Measurements from ENCODE around the gene OR2T10. TPM values are rescaled to one million over a fixed set of nuclear protein-coding genes. Genes with fewer than 3 reads are reported as not detected.
"Not testable (repeated sequence)": the region's sequence is repeated elsewhere in the genome, so short reads cannot be mapped to it uniquely, and the experiment has no call there.

The OR2T10 gene
- total and polyA plus RNA-seq, 2 experiments from 2014 or later = not detected

DNA sequence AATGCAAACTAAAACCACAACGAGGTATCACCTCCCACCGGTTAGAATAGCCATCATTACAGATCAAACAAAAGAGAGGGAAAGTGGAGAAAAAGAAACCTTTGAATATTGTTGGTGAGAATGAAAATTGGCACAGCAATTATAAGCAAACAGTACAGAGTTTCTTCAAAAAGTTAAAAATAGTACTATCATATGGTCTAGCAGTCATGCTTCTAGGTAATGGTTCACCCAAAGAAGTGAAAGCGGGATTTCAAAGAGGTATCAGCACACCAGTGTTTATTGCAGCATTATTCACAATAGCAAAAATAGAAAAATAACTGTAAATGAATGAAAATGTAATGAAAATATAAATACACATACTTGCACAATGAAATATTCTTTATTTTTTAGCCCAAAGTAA, 8.2 kb downstream of the OR2T10 start:
- no peak overlapping the region for H2AFZ ChIP-seq
- DNase-seq (ENCODE audit: low spot score) = no peak
- H3K36me3 ChIP-seq (replicated peaks; ENCODE audit: insufficient read depth, low read depth) = no peaks in the 10 kb centered on the region
- TF ChIP-seq EZH2 (IDR thresholded peaks at IDR 0.05; ENCODE audit: borderline replicate concordance) (no peak), EZH2phosphoT487 (IDR thresholded peaks at IDR 0.05; ENCODE audit: low read depth, severe bottlenecking, unreplicated experiment) (no peak)
- TF ChIP-seq, protein P1, sequence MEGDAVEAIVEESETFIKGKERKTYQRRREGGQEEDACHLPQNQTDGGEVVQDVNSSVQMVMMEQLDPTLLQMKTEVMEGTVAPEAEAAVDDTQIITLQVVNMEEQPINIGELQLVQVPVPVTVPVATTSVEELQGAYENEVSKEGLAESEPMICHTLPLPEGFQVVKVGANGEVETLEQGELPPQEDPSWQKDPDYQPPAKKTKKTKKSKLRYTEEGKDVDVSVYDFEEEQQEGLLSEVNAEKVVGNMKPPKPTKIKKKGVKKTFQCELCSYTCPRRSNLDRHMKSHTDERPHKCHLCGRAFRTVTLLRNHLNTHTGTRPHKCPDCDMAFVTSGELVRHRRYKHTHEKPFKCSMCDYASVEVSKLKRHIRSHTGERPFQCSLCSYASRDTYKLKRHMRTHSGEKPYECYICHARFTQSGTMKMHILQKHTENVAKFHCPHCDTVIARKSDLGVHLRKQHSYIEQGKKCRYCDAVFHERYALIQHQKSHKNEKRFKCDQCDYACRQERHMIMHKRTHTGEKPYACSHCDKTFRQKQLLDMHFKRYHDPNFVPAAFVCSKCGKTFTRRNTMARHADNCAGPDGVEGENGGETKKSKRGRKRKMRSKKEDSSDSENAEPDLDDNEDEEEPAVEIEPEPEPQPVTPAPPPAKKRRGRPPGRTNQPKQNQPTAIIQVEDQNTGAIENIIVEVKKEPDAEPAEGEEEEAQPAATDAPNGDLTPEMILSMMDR (IDR thresholded peaks at IDR 0.05; ENCODE audit: poor library complexity) = no peak
- WGBS (ENCODE audit: low lambda C conversion rate, missing lambda C conversion rate) = 76% methylated on average over 3 of the region's 3 CpGs
- no peak overlapping the region for H3K27ac ChIP-seq
- no peaks in the 10 kb centered on the region for H3K4me1 ChIP-seq (ENCODE audit: insufficient read depth)
- no peaks in the 10 kb centered on the region for H3K9me2 ChIP-seq (replicated peaks; ENCODE audit: insufficient read depth)
- no peak overlapping the region for H3K4me3 ChIP-seq
- H4K20me1 ChIP-seq (ENCODE audit: insufficient read depth, poor library complexity, severe bottlenecking) = no peaks in the 10 kb centered on the region
- peaks cover 2% of the 10 kb centered on the region for H3K9me3 ChIP-seq (ENCODE audit: low read depth)
- H3K79me2 ChIP-seq = no peaks in the 10 kb centered on the region
- H3K4me2 ChIP-seq = no peak overlapping the region
- no peaks in the 10 kb centered on the region for H3K27me3 ChIP-seq

DNA sequence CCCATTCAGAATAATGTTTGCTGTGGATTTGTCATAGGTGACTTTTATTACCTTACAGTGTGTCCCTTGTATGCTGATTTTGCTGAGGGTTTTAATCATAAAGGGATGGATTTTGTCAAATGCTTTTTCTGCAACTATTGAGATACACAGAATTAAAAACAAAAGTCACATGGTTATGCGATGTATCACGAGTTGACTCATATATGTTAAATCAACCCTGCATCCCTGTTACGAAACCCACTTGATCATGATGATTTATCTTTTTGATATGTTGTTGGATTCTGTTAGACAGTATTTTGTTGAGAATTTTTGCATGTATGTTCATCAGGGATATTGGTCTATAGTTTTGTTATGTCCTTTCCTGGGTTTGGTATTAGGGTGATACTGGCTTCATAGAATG, 12.2 kb downstream of the OR2T10 start:
- H3K79me2 ChIP-seq = no peaks in the 10 kb centered on the region
- no peak for TF ChIP-seq EZH2phosphoT487 (IDR thresholded peaks at IDR 0.05; ENCODE audit: low read depth, severe bottlenecking, unreplicated experiment)
- TF ChIP-seq, protein P1 (IDR thresholded peaks at IDR 0.05; ENCODE audit: poor library complexity) = no peak
- TF ChIP-seq EZH2 (IDR thresholded peaks at IDR 0.05; ENCODE audit: borderline replicate concordance) = no peak
- H4K20me1 ChIP-seq (ENCODE audit: insufficient read depth, poor library complexity, severe bottlenecking) = no peaks in the 10 kb centered on the region
- H3K4me1 ChIP-seq (ENCODE audit: insufficient read depth) = no peaks in the 10 kb centered on the region
- H3K27ac ChIP-seq = no peak overlapping the region
- no peaks in the 10 kb centered on the region for H3K36me3 ChIP-seq (replicated peaks; ENCODE audit: insufficient read depth, low read depth)
- H3K9me2 ChIP-seq (replicated peaks; ENCODE audit: insufficient read depth) = no peaks in the 10 kb centered on the region
- no peak for DNase-seq (ENCODE audit: low spot score)
- no peaks in the 10 kb centered on the region for H3K27me3 ChIP-seq
- H3K9me3 ChIP-seq (ENCODE audit: low read depth) = no peaks in the 10 kb centered on the region
- 85% methylated on average over 3 of the region's 3 CpGs for WGBS (ENCODE audit: low lambda C conversion rate, missing lambda C conversion rate)
- H3K4me2 ChIP-seq = no peak overlapping the region
- H3K4me3 ChIP-seq = no peak overlapping the region
- H2AFZ ChIP-seq = no peak overlapping the region

DNA sequence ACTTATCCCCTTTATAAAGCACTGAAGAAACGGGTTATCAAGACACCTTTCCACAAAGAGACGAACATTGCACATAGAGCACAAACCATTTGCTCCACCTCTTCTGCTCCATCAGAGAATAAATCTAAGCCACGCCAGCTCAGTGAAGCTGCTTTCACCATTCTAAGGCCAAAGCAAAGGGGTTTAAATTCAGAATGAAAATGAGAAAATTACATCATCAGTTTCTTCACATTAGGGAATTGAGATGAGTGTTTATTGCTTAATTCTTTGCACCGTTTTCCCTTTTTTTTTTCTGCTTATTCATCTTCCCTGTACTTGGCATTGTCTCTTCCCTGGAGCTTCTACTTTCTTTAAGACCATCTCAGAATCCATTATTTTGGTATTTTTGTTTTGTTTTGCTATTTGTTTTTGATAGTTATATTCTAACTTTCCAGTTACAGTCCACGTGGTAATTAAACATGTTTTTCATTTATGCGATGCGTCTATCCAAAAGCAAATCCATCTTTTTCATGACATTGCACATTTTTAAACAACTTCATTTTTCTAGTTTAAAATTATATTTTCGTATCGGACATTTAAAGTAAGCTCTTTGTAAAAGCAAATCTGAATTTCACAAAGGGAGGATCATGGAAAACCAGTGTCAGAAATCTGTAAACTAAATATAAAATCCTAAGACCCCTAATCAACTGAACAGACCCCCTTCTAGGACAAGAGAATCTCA, 21.1 kb downstream of the OR2T10 start:
- WGBS (ENCODE audit: low lambda C conversion rate, missing lambda C conversion rate) = 70% methylated on average over 9 of the region's 9 CpGs
- no peaks in the 10 kb centered on the region for H3K36me3 ChIP-seq (replicated peaks; ENCODE audit: insufficient read depth, low read depth)
- TF ChIP-seq, protein P1 (IDR thresholded peaks at IDR 0.05; ENCODE audit: poor library complexity) = no peak
- no peak for TF ChIP-seq EZH2phosphoT487 (IDR thresholded peaks at IDR 0.05; ENCODE audit: low read depth, severe bottlenecking, unreplicated experiment)
- no peak for TF ChIP-seq EZH2 (IDR thresholded peaks at IDR 0.05; ENCODE audit: borderline replicate concordance)

DNA sequence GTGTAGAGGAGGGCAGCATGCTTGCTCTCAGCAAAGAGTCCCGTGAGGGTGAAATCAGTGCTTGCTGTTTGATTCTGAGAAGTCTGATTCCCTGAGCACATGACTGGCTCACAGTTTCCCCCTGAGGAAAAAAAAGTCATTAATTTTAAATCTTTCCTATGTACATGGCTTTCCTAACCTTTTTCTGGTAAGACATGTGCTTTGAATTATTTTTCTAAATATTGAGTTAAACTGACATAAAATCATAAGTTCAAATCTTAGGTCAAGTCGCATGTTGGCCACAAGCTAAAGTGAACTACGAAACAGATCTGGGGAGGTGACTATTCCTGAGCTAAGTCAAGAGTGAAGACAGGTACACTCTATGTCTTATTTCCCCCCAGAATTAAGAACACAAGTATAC, 22.8 kb downstream of the OR2T10 start, which contains the start of gene OR2T34:
TSS of gene OR2T34 (minus strand) at position 101 of the 400 bp plus-strand sequence. CDS start at position 101, 0 bp downstream.
- not testable (repeated sequence) for H3K9me2 ChIP-seq (replicated peaks; ENCODE audit: insufficient read depth); H3K4me3 ChIP-seq; H3K79me2 ChIP-seq; H3K4me1 ChIP-seq (ENCODE audit: insufficient read depth); H3K27ac ChIP-seq; H3K27me3 ChIP-seq; H3K4me2 ChIP-seq; DNase-seq (ENCODE audit: low spot score); H3K36me3 ChIP-seq (replicated peaks; ENCODE audit: insufficient read depth, low read depth); H4K20me1 ChIP-seq (ENCODE audit: insufficient read depth, poor library complexity, severe bottlenecking); H2AFZ ChIP-seq; H3K9me3 ChIP-seq (ENCODE audit: low read depth)
- WGBS (ENCODE audit: low lambda C conversion rate, missing lambda C conversion rate) = 75% methylated on average over 3 of the region's 3 CpGs

More for the DNA sequence above, 21.1 kb downstream of the OR2T10 start:
- Histone ChIP-seq H3K4me1 (ENCODE audit: insufficient read depth) (no peaks in the 10 kb centered on the region), H3K4me3 (no peak overlapping the region), H3K4me2 (no peak overlapping the region), H2AFZ (no peak overlapping the region), H3K27me3 (no peaks in the 10 kb centered on the region), H4K20me1 (ENCODE audit: insufficient read depth, poor library complexity, severe bottlenecking) (no peaks in the 10 kb centered on the region), H3K9me2 (replicated peaks; ENCODE audit: insufficient read depth) (no peaks in the 10 kb centered on the region), H3K79me2 (no peaks in the 10 kb centered on the region), H3K27ac (no peak overlapping the region), H3K9me3 (ENCODE audit: low read depth) (no peaks in the 10 kb centered on the region)
- DNase-seq (ENCODE audit: low spot score) = no peak

DNA sequence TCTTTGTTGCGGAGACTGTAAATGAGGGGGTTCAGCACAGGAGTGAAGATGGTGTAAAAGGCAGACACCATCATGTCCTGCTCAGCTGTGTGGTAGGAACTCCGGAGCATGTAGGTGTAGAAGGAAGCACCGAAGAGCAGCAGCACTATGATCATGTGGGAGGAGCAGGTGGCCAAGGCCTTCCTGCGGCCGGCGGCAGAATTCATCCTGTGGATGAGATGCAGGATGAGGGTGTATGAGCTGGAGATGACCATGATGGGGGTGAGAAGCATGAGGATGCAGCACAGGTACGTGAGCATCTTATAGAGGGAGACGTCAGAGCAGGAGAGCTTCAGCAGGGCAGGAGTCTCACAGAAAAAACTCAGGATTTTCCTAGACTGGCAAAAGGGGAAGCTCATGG, 23.6 kb downstream of the OR2T10 start:
- H3K9me3 ChIP-seq (ENCODE audit: low read depth); H3K4me1 ChIP-seq (ENCODE audit: insufficient read depth); H3K4me2 ChIP-seq; H3K4me3 ChIP-seq; H2AFZ ChIP-seq; H3K36me3 ChIP-seq (replicated peaks; ENCODE audit: insufficient read depth, low read depth); DNase-seq (ENCODE audit: low spot score); H3K79me2 ChIP-seq; H3K9me2 ChIP-seq (replicated peaks; ENCODE audit: insufficient read depth); H3K27me3 ChIP-seq; H3K27ac ChIP-seq; H4K20me1 ChIP-seq (ENCODE audit: insufficient read depth, poor library complexity, severe bottlenecking): not testable (repeated sequence)
- 80% methylated on average over 5 of the region's 8 CpGs for WGBS (ENCODE audit: low lambda C conversion rate, missing lambda C conversion rate)

DNA sequence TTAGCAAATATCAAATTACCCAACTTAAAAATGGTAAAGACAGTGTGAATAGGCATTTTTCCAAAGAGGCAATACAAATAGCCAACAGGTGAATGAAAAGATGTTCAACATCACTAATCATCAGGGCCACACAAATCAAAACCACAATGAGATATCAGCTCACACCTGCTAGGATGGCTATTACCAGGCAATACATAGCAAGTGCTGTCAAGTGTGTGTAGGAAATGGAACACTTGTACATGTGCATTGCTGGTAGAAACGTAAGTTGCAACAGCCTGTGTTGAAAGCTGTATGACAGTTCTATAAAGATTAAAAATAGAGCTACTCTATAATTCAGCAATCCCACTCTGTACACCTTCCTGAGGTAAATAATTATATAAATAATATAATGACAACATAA, 25.5 kb downstream of the OR2T10 start:
- H3K9me3 ChIP-seq (ENCODE audit: low read depth); H2AFZ ChIP-seq; H4K20me1 ChIP-seq (ENCODE audit: insufficient read depth, poor library complexity, severe bottlenecking); H3K36me3 ChIP-seq (replicated peaks; ENCODE audit: insufficient read depth, low read depth); H3K4me3 ChIP-seq; H3K9me2 ChIP-seq (replicated peaks; ENCODE audit: insufficient read depth); H3K4me1 ChIP-seq (ENCODE audit: insufficient read depth); H3K27me3 ChIP-seq; DNase-seq (ENCODE audit: low spot score); H3K27ac ChIP-seq; H3K4me2 ChIP-seq; H3K79me2 ChIP-seq: not testable (repeated sequence)
- WGBS (ENCODE audit: low lambda C conversion rate, missing lambda C conversion rate) = no CpG with 5 or more reads among the region's 1 CpG

Measured in hepatocyte (in vitro differentiated cells).